SK-MEL-5 (cell line): ENCODE data around the gene GNS. TPM values are rescaled to one million over a fixed set of nuclear protein-coding genes. Genes with fewer than 3 reads are reported as not detected.
A peak's percentile ranks its signal among the peaks of the same experiment; 100 is the strongest.

Source experiments
- DNase-seq: peaks from one replicate; pipeline ENCODE4 v3.0.0-alpha.2; 2016; ENCODE audit warnings: low read depth, low spot score
- in situ Hi-C: cut with HindIII; loops from 2 replicates; pipeline ENCODE4 v1.10.0; 2016; ENCODE audit warnings: low sequenced_read_pairs, high pct_unique_total_duplicates, low pct_unique_long_range_greater_than_20kb
- total RNA-seq: library from RNA; depleted of rRNA; stranded (reverse); fragments of >200 nt; shearing (Covaris generic); gene quantifications from 2 replicates; pipeline ENCODE4 v1.2.3, GENCODE V29; 2014; rRNA removed

GNS gene
- total RNA-seq, 1 experiment from 2014 or later, result 236 TPM

DNA sequence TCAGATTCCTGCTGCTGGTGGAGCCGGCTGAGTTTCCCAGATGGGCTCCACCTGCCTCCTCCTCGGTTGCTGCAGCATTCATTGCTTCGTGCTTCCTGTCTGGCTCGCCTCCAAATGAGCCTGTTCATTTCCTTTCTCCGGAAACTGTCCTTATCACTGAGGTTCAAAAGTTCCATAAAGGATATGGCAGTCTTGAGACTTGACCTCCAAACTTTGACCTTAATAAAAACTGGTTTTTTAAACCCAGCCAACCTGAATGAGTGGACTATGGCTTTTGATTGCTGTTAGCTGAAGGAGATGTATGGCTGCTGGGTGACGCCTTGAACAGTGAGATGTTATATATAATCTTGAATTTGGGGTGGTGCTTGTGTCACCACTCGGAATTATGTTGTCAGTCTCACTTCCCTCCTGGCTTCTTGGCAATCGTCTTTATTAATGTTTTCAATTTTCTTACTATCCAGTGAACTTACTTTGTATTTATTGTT, 86.2 kb downstream of the GNS start:
- peak; percentile 55 for DNase-seq
- in situ Hi-C loops, result no loop called here

GRCh38 chr12:64671681-64672080, 87.5 kb downstream of the GNS start:
- in situ Hi-C loops, result no loop called here

DNA sequence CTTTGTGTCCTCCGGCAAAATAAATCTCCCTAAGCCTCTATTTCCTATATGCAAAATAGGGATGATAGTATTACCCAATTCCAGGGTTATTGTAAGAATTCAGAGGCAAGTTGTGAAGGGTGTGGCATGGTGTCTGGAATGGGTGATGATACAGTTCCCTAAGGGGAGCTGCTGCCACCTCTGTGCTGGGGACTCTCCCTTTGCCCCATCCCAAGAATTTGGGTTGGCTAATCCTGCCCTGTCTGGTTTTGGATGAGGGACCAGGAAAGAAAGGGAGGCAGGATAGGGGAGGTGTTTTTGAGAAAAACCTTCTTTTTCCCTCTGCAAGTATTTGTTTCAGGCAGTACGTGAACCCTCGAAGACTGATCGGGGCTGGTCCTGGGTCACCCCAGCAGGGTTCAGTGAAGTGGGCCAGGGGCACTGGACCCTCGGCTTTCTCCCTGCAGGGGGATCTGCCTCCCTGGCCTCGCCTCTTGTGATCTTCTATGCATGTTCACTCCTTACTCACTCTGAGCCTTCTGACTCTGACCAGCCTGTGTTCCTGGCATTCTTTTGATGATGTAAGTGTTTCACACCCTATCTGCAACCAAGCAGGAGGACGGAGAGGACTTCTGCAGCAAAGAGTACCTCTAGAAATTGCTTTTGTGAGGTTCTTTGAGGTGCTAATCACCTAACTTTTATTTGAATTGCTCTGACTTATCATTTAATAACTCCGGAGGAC, 88.1 kb downstream of the GNS start:
- in situ Hi-C loops, result no loop called here
- DNase-seq, result peak; percentile 55

More at GRCh38 chr12:64671681-64672080, 87.5 kb downstream of the GNS start:
- peak; percentile 62 for DNase-seq

GRCh38 chr12:64670019-64670418, 89.2 kb downstream of the GNS start:
- in situ Hi-C loops, result no loop called here
- DNase-seq, result no peak

DNA sequence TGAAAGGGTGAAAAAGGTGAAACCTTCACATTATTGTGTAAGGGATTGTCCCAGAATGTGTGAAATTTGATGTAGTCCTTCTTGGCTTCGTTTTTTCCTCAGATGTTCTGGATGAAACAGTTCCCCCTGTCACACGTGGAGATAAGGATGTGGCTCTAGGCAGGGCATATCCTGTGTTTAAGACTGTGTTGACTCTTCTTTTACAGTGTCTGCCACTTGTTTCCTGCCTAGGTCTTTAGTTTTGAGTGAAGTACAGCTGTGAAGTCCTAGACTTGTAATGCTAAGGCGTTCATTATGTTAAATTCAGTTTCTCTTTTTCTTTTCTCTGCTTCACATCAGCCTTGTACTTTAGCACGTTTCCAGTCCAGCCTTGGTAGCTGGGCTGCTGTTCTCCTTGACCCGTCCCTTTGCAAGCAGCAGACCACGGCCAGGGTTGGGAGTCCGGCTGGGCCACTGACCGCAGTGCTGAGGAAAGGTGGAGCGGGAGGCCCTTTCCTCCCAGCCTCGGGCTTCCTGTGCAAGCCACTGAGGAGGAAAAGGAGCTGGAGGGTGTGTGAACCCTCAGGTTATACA, 89.8 kb downstream of the GNS start:
- in situ Hi-C loops, result no loop called here
- peak; percentile 35 for DNase-seq

GRCh38 chr12:64667793-64668192, 91.4 kb downstream of the GNS start:
- no peak for DNase-seq
- in situ Hi-C loops, result no loop called here

GRCh38 chr12:64666054-64666914, 92.9 kb downstream of the GNS start:
- in situ Hi-C loops, result no loop called here
- no peak for DNase-seq

GRCh38 chr12:64665514-64665913, 93.7 kb downstream of the GNS start:
- in situ Hi-C loops, result no loop called here
- DNase-seq, result peak; percentile 46

Other genes with a start within 250 kb of the GNS start
- gene RASSF3, start 148.9 kb downstream of the GNS start, total RNA-seq, result 111 and 117 TPM in 2 replicates
- 1.6 and 2.2 TPM in 2 replicates for gene TBC1D30, start 65.2 kb upstream of the GNS start, total RNA-seq